Hindlimb muscle (tissue), 1 donor: ENCODE results near the gene TDRD5. TPM values are rescaled to one million over a fixed set of nuclear protein-coding genes. Genes with fewer than 3 reads are reported as not detected.

ENCODE experiments used
- DNase-seq: peaks from one replicate; pipeline ENCODE4 v3.0.0-alpha.2; 2013
- polyA plus RNA-seq: library from polyadenylated mRNA; unstranded; fragments of 120-200 nt; gene quantifications from one replicate; pipeline ENCODE4 v1.2.1, GENCODE V29; 2013; ENCODE audit not compliant: insufficient read length

The TDRD5 gene, protein sequence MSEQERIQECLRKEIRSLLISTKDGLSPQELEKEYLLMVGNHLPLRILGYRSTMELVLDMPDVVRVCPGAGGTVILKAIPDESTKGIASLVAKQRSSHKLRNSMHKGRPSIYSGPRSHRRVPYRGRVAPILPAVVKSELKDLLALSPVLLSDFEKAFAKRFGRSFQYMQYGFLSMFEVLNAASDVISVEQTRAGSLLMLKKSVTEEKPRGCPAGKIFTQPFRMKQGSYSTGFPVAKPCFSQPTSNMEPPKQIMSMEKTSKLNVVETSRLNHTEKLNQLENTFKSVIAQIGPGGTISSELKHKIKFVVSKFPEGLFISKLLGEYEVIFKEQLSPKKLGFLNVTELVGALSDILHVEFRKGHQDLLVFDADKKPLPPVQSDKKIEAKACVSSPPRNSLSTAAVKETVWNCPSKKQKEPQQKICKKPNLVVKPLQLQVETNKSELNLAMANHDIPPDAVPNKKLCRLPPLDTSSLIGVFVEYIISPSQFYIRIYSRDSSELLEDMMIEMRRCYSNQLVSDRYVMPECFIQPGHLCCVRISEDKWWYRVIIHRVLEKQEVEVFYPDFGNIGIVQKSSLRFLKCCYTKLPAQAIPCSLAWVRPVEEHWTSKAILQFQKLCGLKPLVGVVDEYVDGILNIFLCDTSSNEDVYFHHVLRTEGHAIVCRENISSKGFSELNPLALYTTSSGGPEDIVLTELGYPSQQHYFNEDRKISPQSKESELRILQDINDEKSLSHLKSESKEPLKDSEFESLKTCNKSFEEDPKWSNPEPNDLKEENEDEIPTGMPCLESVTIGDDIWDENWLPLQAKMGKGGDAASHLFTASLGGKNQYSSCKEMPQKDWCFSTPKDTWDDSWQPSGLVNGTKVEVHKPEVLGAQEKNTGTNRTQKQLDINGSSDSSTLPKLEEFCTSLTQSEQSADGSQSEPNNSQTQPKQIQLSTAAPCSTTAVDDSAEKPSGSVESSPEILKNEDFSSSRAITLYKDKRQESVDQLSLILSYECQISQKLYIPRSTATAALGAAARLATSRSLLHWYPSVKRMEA
- not detected for polyA plus RNA-seq

GRCh38 chr1:179591592-179592580 is at the start of gene TDRD5:
Gene TDRD5, plus strand, starts transcription at chr1:179591832. Its CDS starts 784 bp downstream, at chr1:179592616.
- DNase-seq = peak; percentile 6

DNA sequence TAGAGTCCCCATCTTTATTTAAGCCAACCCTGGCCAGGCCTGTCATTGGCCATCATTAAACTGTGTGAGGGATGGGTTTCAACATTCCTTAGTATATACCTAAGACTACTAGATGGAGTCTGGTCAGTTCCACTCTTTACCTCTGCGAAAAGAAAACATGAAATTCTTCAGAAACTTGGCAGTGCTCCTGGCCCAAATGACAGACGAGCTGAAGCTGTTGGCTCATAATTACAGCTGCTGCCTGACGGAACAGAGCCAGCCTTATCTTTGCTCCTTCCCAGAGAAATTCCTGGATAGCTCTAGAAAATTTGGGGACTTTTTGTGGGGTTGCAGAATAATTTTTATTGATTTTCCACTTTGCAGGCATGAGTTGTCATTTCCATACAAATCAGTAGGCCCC is 46.3 kb upstream of the TDRD5 start:
- no peak for DNase-seq

DNA sequence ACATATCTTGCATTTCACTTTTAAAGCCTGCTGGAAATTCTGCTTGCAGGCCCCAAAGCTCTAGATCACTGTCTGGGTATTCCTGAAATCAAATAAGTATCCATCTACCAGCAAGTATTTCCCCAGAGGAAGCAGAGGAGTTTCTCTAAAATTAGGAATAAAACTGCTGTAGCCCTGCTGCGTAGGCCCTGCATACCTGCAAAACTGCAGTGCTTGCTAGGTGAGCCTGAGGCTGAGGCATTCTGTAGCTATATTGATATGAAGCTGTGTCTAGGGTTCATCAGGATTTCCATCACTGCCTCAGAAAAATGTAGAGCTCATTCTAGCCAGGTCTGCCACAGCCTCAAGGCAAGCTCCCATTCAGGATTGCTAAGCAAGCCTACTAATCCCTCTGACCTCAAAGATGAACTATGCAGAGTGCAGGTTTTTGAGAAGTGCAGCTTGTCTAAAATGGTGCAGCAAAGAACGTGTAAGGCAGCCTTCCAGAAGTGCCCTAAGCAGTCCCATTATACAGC is 44.6 kb upstream of the TDRD5 start:
- no peak for DNase-seq

- no peak for DNase-seq
Observed at GRCh38 chr1:179548666-179549367, 42.8 kb upstream of the TDRD5 start.

DNA sequence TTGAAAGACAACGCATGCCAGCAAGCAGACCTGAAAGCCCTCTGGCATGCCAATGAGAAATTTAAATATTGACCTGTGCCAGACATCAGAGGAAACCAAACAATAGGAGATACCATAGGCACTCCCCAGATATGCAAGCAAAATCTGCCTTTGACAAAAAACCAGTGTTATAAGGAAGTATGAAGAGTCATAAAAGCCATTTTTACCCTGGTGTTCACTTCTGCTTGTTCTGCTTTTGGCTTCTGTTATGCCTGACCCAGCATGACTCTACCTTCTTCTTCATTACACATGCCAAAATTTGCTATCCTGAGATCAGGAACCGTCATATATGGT is 42.3 kb upstream of the TDRD5 start:
- DNase-seq = no peak

DNA sequence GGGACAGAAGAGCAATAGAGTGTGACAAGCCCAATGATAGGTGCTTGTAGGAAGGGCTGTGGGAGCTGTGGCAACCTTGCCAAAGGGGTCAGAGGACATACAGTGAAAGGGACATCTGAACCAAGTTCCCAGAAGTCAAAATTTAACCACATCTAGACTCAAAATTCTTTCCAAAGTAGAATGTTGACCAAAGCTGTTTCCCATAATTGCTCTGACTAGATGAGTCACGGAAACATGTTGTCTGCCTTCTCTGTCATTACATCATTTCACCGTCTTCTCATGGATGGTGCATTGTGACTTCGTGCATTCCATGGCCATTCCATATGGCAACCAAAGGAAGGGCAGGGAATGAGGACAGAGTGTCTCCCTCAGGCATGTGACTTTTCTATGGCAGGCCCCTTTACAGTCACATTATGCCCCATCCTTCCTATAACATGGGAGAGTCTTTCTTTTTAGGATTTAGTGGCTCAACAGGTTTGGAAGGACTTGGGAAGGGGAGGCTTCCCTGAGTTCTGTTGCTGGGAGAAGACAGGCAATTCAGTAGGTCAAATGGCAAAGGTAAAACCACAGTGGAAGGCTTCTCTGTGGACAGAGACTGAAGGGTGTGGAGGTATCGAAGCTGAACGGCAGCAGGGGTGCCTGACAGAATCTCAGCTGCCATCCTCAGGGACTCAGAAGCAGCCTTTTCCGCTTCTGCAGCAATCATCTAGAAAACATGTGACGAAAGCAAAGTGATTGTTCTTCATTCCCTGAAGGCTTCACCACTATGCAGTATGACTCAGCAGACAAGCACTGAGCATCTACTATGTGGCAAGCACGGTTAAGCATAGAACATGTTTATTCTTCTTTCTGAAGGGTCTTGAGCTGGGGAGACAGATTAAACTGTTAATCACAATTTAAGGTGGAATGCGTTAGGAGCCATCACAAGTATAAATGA is 40.6 kb upstream of the TDRD5 start:
- DNase-seq = no peak

- DNase-seq = no peak
Observed at GRCh38 chr1:179554427-179554826, 37.2 kb upstream of the TDRD5 start.

GRCh38 chr1:179558078-179558477 is 33.6 kb upstream of the TDRD5 start:
- no peak for DNase-seq

GRCh38 chr1:179575497-179576314 is 15.9 kb upstream of the TDRD5 start, which contains the start of gene NPHS2:
Gene NPHS2, minus strand, starts transcription at chr1:179575948. Its CDS starts 84 bp downstream, at chr1:179575864.
- DNase-seq = no peak

DNA sequence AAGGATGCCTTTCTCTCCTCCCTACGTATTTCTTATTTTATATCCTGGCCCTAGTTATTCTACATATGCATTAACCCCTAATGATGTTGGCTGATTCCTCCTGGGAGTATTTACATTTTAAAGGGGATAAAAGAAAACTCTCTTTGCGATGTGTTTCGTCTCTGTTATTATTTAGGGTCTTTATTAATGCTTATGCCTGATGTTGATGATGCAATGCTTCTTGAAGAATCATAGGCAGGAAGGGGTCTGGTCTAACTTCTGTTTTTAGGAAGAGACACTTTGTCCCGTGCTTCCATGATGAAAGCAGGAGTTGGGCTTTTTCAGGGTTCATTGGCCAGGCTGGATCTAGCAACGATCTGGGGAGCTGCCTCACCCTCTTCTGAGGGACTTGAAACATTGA is 15.1 kb upstream of the TDRD5 start:
- DNase-seq = no peak

DNA sequence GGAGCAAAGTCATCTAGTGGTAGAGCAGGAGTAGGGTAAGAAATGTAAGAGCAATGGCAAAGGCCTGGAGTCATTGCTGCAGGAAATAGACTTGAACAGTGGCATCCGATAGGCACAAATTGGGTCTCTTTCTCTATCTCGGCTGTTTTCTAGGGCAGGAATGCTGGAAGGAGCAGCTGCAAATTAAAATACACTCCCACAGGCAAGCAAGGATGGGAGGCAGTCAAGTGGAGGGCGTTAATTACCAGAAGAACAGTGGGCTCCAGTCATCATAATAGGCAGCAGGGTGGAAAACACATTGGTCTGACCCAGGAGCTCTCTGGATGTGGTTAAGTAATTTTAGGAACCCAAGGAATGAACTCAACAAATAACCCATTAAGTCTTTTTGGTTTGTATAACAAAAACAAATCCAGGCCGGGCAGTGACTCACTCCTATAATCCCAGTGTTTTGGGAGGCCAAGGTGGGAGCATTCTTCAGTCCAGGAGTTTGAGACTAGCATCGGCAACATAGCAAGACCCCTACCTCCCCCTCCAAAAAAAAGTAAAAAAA is 7.8 kb upstream of the TDRD5 start:
- no peak for DNase-seq

GRCh38 chr1:179586107-179586823 is 5.4 kb upstream of the TDRD5 start:
- DNase-seq = peak; percentile 67

- DNase-seq = no peak
Observed at GRCh38 chr1:179587336-179587735, 4.3 kb upstream of the TDRD5 start.

GRCh38 chr1:179588425-179589024 is 3.1 kb upstream of the TDRD5 start:
- no peak for DNase-seq

DNA sequence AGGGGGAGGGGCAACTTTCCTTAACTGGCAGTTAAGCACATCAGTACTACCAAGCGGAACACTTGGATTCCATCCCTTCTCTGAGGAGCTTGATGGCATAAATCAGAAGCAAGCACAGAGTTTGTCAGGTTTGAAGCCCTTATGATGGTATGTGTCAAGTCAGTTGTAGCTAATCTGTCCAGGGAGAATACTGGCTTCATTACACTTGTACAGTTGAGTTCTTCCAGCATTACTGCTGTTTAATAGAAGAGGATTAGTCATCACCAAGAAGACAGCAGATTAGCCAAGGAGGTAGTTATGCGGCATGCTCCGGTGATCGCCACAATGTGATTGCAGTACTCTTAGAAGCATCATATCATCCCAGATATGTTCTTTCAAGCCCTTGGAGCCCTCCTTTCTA is 2.1 kb upstream of the TDRD5 start:
- no peak for DNase-seq

- no peak for DNase-seq
Observed at GRCh38 chr1:179590671-179591070, 961 bp upstream of the TDRD5 start.

DNA sequence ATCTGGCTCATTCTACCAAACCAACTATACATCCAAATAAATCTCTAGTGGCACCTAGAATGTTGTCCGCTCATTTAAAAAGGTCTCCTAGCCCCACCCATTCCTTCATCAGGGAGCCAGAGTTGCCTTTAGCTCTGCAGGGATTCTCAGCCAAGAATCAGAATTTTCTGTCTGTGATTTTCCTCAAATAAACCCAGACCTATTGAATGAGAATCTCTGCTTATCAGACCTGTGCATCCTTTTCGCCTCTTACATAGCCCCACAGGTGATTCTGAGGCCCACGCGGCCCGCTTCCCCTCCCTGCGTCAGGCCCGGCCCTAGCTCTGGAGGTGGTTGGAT is 410 bp upstream of the TDRD5 start:
- DNase-seq = no peak

DNA sequence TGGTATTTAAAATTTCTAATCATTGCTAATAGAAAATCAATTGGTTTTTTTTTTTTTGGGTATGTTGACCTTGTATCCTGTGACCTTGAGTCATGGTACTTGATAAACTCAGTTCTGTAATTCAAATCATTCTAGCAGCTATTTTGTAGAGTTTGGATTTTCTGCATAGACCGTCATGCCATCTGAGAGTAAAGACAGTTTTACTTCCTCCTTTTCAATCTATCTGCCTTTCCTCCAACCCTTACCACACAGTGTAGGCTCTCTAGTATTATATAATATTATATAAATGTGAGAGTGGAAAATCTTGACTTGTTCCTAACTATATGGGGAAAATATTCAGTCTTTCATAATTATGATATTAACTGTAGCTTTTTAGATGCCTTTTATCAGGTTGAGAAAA is 7.0 kb downstream of the TDRD5 start:
- DNase-seq = no peak
